ENCODE measurements around the gene SF3B1. TPM values are rescaled to one million over a fixed set of nuclear protein-coding genes. Genes with fewer than 3 reads are reported as not detected.

Gene SF3B1
- total and polyA plus RNA-seq, 2 of the 13 experiments (the other 11 are each of a cell fraction or from before 2014, with no cell fraction given) = 387 to 750 TPM

- TF ChIP-seq SRSF9 (IDR thresholded peaks at IDR 0.05; ENCODE audit: borderline replicate concordance, insufficient read depth, low read depth, low read length, poor library complexity, severe bottlenecking) (no peak), ZNF646 (CRISPR knock-in tag; IDR thresholded peaks at IDR 0.05) (no peak), CBX5 (CRISPR knock-in tag; IDR thresholded peaks at IDR 0.05; ENCODE audit: borderline replicate concordance) (peak; percentile 71; the same call in 1 of the 2 replicates), RXRA (CRISPR knock-in tag; IDR thresholded peaks at IDR 0.05) (peak; percentile 55), SMAD1 (CRISPR knock-in tag; IDR thresholded peaks at IDR 0.05; ENCODE audit: borderline replicate concordance, low read depth) (peak; percentile 68; the same call in 1 of the 2 replicates), ZNF761 (CRISPR knock-in tag; conservative IDR thresholded peaks at IDR 0.05) (peak; percentile 19; the same call in 1 of the 2 replicates), RORA (CRISPR knock-in tag; IDR thresholded peaks at IDR 0.05) (no peak), ZFP41 (CRISPR knock-in tag; IDR thresholded peaks at IDR 0.05; ENCODE audit: borderline replicate concordance) (no peak), NFKBIZ (CRISPR knock-in tag; IDR thresholded peaks at IDR 0.05) (no peak), YEATS2 (CRISPR knock-in tag; IDR thresholded peaks at IDR 0.05; ENCODE audit: borderline replicate concordance) (peak; percentile 43; the same call in 1 of the 2 replicates), ZNF124 (CRISPR knock-in tag; IDR thresholded peaks at IDR 0.05) (no peak), ZNF747 (CRISPR knock-in tag; IDR thresholded peaks at IDR 0.05; ENCODE audit: borderline replicate concordance) (no peak), MIXL1 (CRISPR knock-in tag; IDR thresholded peaks at IDR 0.05) (no peak), ZNF337 (CRISPR knock-in tag; IDR thresholded peaks at IDR 0.05; ENCODE audit: borderline replicate concordance, low read depth) (peak; percentile 73; the same call in 1 of the 2 replicates), TSC22D2 (CRISPR knock-in tag; IDR thresholded peaks at IDR 0.05; ENCODE audit: borderline replicate concordance) (peak; percentile 64; the same call in 1 of the 2 replicates), NR2F6 (IDR thresholded peaks at IDR 0.05) (no peak; the same call in 1 of the 2 replicates), NR2F6 (CRISPR knock-in tag; IDR thresholded peaks at IDR 0.05) (no peak; the same call in 1 of the 2 replicates), ZNF10 (CRISPR knock-in tag; IDR thresholded peaks at IDR 0.05; ENCODE audit: borderline replicate concordance, low read depth) (no peak)
- TF ChIP-seq, protein P1, sequence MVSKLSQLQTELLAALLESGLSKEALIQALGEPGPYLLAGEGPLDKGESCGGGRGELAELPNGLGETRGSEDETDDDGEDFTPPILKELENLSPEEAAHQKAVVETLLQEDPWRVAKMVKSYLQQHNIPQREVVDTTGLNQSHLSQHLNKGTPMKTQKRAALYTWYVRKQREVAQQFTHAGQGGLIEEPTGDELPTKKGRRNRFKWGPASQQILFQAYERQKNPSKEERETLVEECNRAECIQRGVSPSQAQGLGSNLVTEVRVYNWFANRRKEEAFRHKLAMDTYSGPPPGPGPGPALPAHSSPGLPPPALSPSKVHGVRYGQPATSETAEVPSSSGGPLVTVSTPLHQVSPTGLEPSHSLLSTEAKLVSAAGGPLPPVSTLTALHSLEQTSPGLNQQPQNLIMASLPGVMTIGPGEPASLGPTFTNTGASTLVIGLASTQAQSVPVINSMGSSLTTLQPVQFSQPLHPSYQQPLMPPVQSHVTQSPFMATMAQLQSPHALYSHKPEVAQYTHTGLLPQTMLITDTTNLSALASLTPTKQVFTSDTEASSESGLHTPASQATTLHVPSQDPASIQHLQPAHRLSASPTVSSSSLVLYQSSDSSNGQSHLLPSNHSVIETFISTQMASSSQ (IDR thresholded peaks at IDR 0.05; ENCODE audit: low read depth) = peak; percentile 75; the same call in 1 of the 2 replicates
- TF ChIP-seq, protein P1 (CRISPR knock-in tag; IDR thresholded peaks at IDR 0.05; ENCODE audit: borderline replicate concordance) = peak; percentile 93
These were observed 18.5 kb upstream of the SF3B1 start, which contains the start of gene COQ10B (continued) for GRCh38 chr2:197453123-197453913.
